ENCODE results near the gene NXPE3.

NXPE3 gene

DNA sequence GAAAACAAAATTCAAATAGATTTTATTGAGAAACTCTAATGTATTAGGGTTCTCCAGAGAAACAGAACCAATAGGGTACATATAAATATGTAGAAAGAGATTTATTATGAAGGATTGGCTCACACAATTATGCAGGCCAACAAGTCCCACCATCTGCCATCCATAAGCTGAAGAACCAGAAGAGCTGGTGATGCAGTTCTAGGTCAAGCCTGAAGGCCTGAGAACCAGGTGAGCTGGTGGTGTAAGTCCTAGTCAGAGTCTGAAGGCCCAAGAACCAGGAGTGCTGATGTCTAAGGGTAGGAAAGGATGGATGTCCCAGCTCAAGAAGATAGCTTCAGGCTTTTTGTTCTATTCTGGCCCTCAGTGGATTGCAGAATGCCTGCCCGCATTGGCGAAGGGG is 67.7 kb downstream of the NXPE3 start:
- Histone ChIP-seq H3K27me3 (no peaks in the 10 kb centered on the region), H3K27ac (no peak overlapping the region), H3K36me3 (peaks cover 1 to 18% (median 2%) of the 10 kb centered on the region in 3 donors), H3K9me3 (no peaks in the 10 kb centered on the region), H3K4me3 (no peak overlapping the region), H3K4me1 (peaks cover 0 to 15% (median 8%) of the 10 kb centered on the region in 4 donors)
- intact Hi-C loops (cut with DNase I; ENCODE audit: low total_unique reads), result no loop called here
- DNase-seq, result no peak
- TF ChIP-seq, protein P1, sequence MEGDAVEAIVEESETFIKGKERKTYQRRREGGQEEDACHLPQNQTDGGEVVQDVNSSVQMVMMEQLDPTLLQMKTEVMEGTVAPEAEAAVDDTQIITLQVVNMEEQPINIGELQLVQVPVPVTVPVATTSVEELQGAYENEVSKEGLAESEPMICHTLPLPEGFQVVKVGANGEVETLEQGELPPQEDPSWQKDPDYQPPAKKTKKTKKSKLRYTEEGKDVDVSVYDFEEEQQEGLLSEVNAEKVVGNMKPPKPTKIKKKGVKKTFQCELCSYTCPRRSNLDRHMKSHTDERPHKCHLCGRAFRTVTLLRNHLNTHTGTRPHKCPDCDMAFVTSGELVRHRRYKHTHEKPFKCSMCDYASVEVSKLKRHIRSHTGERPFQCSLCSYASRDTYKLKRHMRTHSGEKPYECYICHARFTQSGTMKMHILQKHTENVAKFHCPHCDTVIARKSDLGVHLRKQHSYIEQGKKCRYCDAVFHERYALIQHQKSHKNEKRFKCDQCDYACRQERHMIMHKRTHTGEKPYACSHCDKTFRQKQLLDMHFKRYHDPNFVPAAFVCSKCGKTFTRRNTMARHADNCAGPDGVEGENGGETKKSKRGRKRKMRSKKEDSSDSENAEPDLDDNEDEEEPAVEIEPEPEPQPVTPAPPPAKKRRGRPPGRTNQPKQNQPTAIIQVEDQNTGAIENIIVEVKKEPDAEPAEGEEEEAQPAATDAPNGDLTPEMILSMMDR (IDR thresholded peaks at IDR 0.05), result no peak

DNA sequence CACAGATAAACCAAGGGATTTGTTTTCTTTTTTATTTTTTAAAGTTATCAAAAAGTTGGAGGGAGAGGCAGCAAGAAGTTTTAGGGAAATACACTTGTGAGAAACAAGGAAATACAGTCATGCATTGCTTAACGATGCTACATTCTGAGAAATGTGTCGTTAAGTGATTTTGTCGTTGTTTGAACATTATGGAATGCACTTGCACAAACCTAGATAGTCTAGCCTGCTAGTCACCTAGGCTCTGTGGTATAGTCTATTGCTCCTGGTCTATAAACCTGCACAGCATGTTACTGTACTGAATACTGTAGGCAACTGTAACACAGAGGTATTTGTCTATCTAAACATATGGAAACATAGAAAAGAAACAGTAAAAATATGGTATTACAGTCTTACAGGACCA is 68.3 kb downstream of the NXPE3 start:
- TF ChIP-seq, protein P1 (IDR thresholded peaks at IDR 0.05), result no peak
- H3K4me3 ChIP-seq, result no peak overlapping the region
- DNase-seq, result no peak
- H3K27me3 ChIP-seq, result no peaks in the 10 kb centered on the region
- H3K27ac ChIP-seq, result peak overlapping the region in 1 of 2 donors; percentile 100
- no peaks in the 10 kb centered on the region for H3K9me3 ChIP-seq
- H3K4me1 ChIP-seq, result peaks cover 0 to 18% (median 12%) of the 10 kb centered on the region in 4 donors
- intact Hi-C loops (cut with DNase I; ENCODE audit: low total_unique reads), result no loop called here
- H3K36me3 ChIP-seq, result peaks cover 7 to 24% (median 8%) of the 10 kb centered on the region in 3 donors

DNA sequence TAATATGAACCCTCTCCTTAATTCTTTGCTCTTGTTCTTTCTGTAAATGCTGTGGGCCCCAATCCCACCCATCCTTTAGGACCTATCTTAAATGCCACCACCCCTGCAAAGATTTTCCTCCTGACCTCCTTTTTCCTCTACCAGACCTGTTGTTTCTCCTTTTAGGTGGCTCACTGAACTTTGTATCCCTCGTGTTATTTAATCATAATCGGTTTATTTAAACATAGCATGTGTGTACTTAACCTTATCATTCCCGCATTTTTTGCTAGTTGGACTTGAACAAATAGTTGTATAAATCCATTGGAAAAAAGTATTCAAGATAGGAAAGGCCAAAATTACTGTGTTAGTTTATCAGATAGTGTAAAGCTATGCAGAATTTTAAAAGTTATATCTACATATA is 69.3 kb downstream of the NXPE3 start:
- peak overlapping the region; percentile 100 for H3K27ac ChIP-seq
- no peak for DNase-seq
- peaks cover 0 to 28% (median 20%) of the 10 kb centered on the region in 4 donors for H3K4me1 ChIP-seq
- intact Hi-C loops (cut with DNase I; ENCODE audit: low total_unique reads), result no loop called here
- no peaks in the 10 kb centered on the region for H3K27me3 ChIP-seq
- H3K36me3 ChIP-seq, result peaks cover 17 to 34% (median 18%) of the 10 kb centered on the region in 3 donors
- H3K4me3 ChIP-seq, result peak overlapping the region; percentile 95 to 99
- no peaks in the 10 kb centered on the region for H3K9me3 ChIP-seq
- TF ChIP-seq, protein P1 (IDR thresholded peaks at IDR 0.05), result no peak

DNA sequence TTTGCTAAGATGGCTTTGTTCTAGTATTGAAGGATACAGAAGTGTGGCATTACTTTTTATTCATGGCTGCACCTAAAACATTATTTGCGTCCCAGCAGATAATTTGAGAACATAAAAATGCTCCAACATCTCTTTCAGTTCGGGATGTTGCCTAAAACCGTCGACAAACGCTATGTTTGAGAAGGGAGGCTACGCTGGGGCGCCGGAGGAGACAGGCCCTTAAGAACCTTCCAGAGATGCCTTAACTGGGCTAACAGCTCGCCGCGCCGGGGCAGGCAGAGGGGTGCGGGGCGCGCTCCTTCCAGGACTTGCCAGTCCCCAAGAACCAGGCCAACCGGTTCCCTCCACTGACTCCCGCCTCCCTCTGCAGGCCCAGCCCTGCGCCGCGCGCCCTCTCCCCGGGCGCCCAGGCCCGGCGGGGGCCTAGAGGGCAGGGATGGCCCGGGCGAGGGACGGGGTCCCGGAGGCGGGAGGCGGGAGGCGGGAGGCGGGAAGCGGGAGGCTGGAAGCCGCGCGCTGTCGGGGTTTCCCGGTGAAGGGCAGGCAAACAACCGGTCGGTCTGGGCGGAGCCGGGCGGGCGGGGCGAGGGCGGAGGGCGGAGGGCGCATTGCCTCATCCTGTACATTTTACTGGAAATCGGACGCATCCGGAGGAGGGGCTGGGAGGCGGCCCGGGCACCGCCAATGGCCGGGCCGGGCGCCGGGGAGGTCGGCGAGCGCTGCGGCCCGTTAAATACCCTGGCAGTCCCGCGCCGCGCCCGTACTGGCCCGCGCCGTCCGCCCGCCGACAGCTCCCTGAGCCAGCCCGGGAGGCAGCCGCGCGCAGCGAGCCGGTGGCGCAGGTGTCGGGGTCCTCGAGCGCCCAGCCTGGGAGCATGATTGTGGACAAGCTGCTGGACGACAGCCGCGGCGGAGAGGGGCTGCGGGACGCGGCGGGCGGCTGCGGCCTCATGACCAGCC is 70.0 kb downstream of the NXPE3 start, which contains the start of gene NFKBIZ:
Gene NFKBIZ, plus strand, starts transcription at position 761 of the 960 bp plus-strand sequence. Its CDS starts 115 bp downstream, at position 876.
- TF ChIP-seq, protein P1 (IDR thresholded peaks at IDR 0.05), result no peak
- Histone ChIP-seq H3K36me3 (peaks cover 25 to 41% (median 25%) of the 10 kb centered on the region in 3 donors), H3K27me3 (no peaks in the 10 kb centered on the region), H3K4me1 (peaks cover 0 to 35% (median 23%) of the 10 kb centered on the region in 4 donors), H3K4me3 (peak within 1 kb of the TSS; percentile 95 to 99), H3K27ac (peak within 1 kb of the TSS; percentile 100), H3K9me3 (no peaks in the 10 kb centered on the region)
- peak; percentile 94 to 98 for DNase-seq
- intact Hi-C loops (cut with DNase I; ENCODE audit: low total_unique reads), result no loop called here

DNA sequence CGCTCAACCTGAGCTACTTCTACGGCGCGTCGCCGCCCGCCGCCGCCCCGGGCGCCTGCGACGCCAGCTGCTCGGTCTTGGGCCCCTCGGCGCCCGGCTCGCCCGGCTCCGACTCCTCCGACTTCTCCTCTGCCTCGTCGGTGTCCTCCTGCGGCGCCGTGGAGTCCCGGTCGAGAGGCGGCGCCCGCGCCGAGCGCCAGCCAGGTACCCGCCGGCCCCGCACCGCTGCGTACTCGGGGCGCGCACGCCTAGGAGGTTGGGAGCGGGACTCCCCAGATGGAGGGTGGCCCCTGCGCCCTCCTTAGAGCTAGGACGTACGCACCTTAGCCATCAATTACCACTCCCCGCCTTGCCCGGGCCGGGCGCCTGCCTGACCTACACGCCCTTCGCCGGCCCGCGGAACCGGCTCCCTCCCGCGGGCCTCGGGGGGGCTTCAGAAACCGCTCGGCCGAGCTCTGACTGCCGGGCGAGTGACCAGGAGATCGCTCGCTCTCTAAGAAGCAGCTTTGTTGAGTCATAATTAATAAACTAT is 70.8 kb downstream of the NXPE3 start:
- Histone ChIP-seq H3K4me1 (peaks cover 0 to 43% (median 29%) of the 10 kb centered on the region in 4 donors), H3K27me3 (no peaks in the 10 kb centered on the region), H3K27ac (peak overlapping the region; percentile 100), H3K36me3 (peaks cover 32 to 48% (median 32%) of the 10 kb centered on the region in 3 donors), H3K4me3 (peak overlapping the region; percentile 95 to 99), H3K9me3 (no peaks in the 10 kb centered on the region)
- peak; percentile 46 to 72 for DNase-seq
- intact Hi-C loops (cut with DNase I; ENCODE audit: low total_unique reads), result loop anchor here (5.0 to 10.0 kb wide), 2 partner anchors 32 to 375 kb away; no protein-coding TSS in a partner anchor
- TF ChIP-seq, protein P1 (IDR thresholded peaks at IDR 0.05), result no peak
